ENCODE results near the gene GRK4.

Gene GRK4

GRCh38 chr4:3085948-3086670 lies 122.7 kb downstream of the GRK4 start:
- Mint-ChIP-seq H3K27me3 (no peaks in the 10 kb centered on the region), H3K9me3 (no peaks in the 10 kb centered on the region), H3K4me3 (no peak overlapping the region), H3K4me1 (ENCODE audit: low read depth) (peaks cover 60% of the 10 kb centered on the region), H3K27ac (peak overlapping the region; percentile 67), H3K36me3 (ENCODE audit: low read depth) (peaks cover 40% of the 10 kb centered on the region)

- Mint-ChIP-seq H3K36me3 (ENCODE audit: low read depth) (peaks cover 47% of the 10 kb centered on the region), H3K4me1 (ENCODE audit: low read depth) (peaks cover 58% of the 10 kb centered on the region), H3K4me3 (no peak overlapping the region), H3K27ac (no peak overlapping the region), H3K9me3 (no peaks in the 10 kb centered on the region), H3K27me3 (no peaks in the 10 kb centered on the region)
Observed at GRCh38 chr4:3087115-3087797, 123.9 kb downstream of the GRK4 start.
